HEK293 (cell line): ENCODE measurements around the gene XIAP.
A peak's percentile ranks its signal among the peaks of the same experiment; 100 is the strongest.

Source experiments
- BCL11A ChIP-seq: fragments of 450-650 bp; formaldehyde crosslinking; IDR thresholded peaks from 2 replicates; pipeline ENCODE4 v1.5.1; 2016; ENCODE audit warnings: low read depth, missing biosample characterization, missing genetic modification characterization
- BCL11B ChIP-seq: fragments of 450-650 bp; formaldehyde crosslinking; IDR thresholded peaks from 2 replicates; pipeline ENCODE4 v1.5.1; 2016; ENCODE audit warnings: low read depth, missing biosample characterization, missing genetic modification characterization
- GFI1B ChIP-seq: fragments of 450-650 bp; formaldehyde crosslinking; IDR thresholded peaks from 2 replicates; pipeline ENCODE4 v1.5.1; 2016; ENCODE audit warnings: missing biosample characterization, missing genetic modification characterization
- GLIS1 ChIP-seq: fragments of 450-650 bp; formaldehyde crosslinking; IDR thresholded peaks from 2 replicates; pipeline ENCODE4 v1.5.1; 2016; ENCODE audit warnings: missing biosample characterization, missing genetic modification characterization
- HOXA7 ChIP-seq: sonication (generic); formaldehyde crosslinking; IDR thresholded peaks from 2 replicates; pipeline ENCODE4 v1.8.1; 2022; ENCODE audit warnings: missing genetic modification reagents, borderline replicate concordance
- INSM2 ChIP-seq: fragments of 450-650 bp; formaldehyde crosslinking; IDR thresholded peaks from 2 replicates; pipeline ENCODE4 v1.5.1; 2016; ENCODE audit warnings: missing biosample characterization, missing genetic modification characterization
- KLF7 ChIP-seq: fragments of 450-650 bp; formaldehyde crosslinking; IDR thresholded peaks from 2 replicates; pipeline ENCODE4 v1.5.1; 2016; ENCODE audit warnings: missing biosample characterization, missing genetic modification characterization, borderline replicate concordance
- PRDM1 ChIP-seq: fragments of 450-650 bp; formaldehyde crosslinking; IDR thresholded peaks from 2 replicates; pipeline ENCODE4; 2016; ENCODE audit warnings: missing biosample characterization, missing genetic modification characterization
- SCRT2 ChIP-seq: fragments of 450-650 bp; formaldehyde crosslinking; IDR thresholded peaks from 2 replicates; pipeline ENCODE4 v1.5.1; 2016; ENCODE audit warnings: missing biosample characterization, missing genetic modification characterization
- TRIM28 ChIP-seq: IDR thresholded peaks from 2 replicates; pipeline ENCODE4 v1.6.1; 2011; ENCODE audit warnings: low read length, control low read depth, borderline replicate concordance
- ZBTB48 ChIP-seq: fragments of 450-650 bp; formaldehyde crosslinking; IDR thresholded peaks from 2 replicates; pipeline ENCODE4 v1.5.1; 2016; ENCODE audit warnings: missing biosample characterization, missing genetic modification characterization
- ZBTB49 ChIP-seq: fragments of 450-650 bp; formaldehyde crosslinking; IDR thresholded peaks from 2 replicates; pipeline ENCODE4 v1.5.1; 2016; ENCODE audit warnings: missing biosample characterization, missing genetic modification characterization, low read depth
- ZFP37 ChIP-seq: fragments of 450-650 bp; formaldehyde crosslinking; IDR thresholded peaks from 2 replicates; pipeline ENCODE4 v1.5.1; 2016; ENCODE audit warnings: missing biosample characterization, missing genetic modification characterization
- ZFP41 ChIP-seq: fragments of 450-650 bp; formaldehyde crosslinking; IDR thresholded peaks from 2 replicates; pipeline ENCODE4 v1.5.1; 2016; ENCODE audit warnings: missing biosample characterization, missing genetic modification characterization, borderline replicate concordance
- ZNF18 ChIP-seq: fragments of 450-650 bp; formaldehyde crosslinking; IDR thresholded peaks from 2 replicates; pipeline ENCODE4 v1.5.1; 2016; ENCODE audit warnings: missing biosample characterization, missing genetic modification characterization
- ZNF19 ChIP-seq: fragments of 450-650 bp; formaldehyde crosslinking; IDR thresholded peaks from 2 replicates; pipeline ENCODE4; 2016; ENCODE audit warnings: missing biosample characterization, missing genetic modification characterization, low read depth
- ZNF23 ChIP-seq: fragments of 450-650 bp; formaldehyde crosslinking; IDR thresholded peaks from 2 replicates; pipeline ENCODE4 v1.5.1; 2016; ENCODE audit warnings: missing biosample characterization, missing genetic modification characterization, borderline replicate concordance
- ZNF24 ChIP-seq: fragments of 450-650 bp; formaldehyde crosslinking; IDR thresholded peaks from 2 replicates; pipeline ENCODE4 v1.5.1; 2016; ENCODE audit warnings: missing biosample characterization, missing genetic modification characterization
- ZNF26 ChIP-seq: fragments of 450-650 bp; formaldehyde crosslinking; IDR thresholded peaks from 2 replicates; pipeline ENCODE4 v1.5.1; 2016; ENCODE audit warnings: missing biosample characterization, missing genetic modification characterization
- ZNF350 ChIP-seq: fragments of 450-650 bp; formaldehyde crosslinking; IDR thresholded peaks from 2 replicates; pipeline ENCODE4 v1.5.0; 2017; ENCODE audit warnings: missing biosample characterization, mild to moderate bottlenecking, missing genetic modification characterization
- ZNF433 ChIP-seq: fragments of 450-650 bp; formaldehyde crosslinking; IDR thresholded peaks from 2 replicates; pipeline ENCODE4 v1.5.1; 2016; ENCODE audit warnings: missing biosample characterization, missing genetic modification characterization, low read depth
- ZNF514 ChIP-seq: fragments of 450-650 bp; formaldehyde crosslinking; IDR thresholded peaks from 2 replicates; pipeline ENCODE4 v1.5.1; 2016; ENCODE audit warnings: missing biosample characterization, missing genetic modification characterization
- ZNF529 ChIP-seq: fragments of 450-650 bp; formaldehyde crosslinking; IDR thresholded peaks from 2 replicates; pipeline ENCODE4 v1.5.1; 2017; ENCODE audit warnings: missing genetic modification characterization, missing biosample characterization; ENCODE audit not compliant: insufficient replicate concordance
- ZNF639 ChIP-seq: fragments of 450-650 bp; formaldehyde crosslinking; IDR thresholded peaks from 2 replicates; pipeline ENCODE4 v1.5.1; 2016; ENCODE audit warnings: missing biosample characterization, missing genetic modification characterization
- ZNF658 ChIP-seq: fragments of 450-650 bp; formaldehyde crosslinking; IDR thresholded peaks from 2 replicates; pipeline ENCODE4; 2016; ENCODE audit warnings: missing biosample characterization, missing genetic modification characterization
- ZNF670 ChIP-seq: fragments of 450-650 bp; formaldehyde crosslinking; IDR thresholded peaks from 2 replicates; pipeline ENCODE4 v1.5.1; 2016; ENCODE audit warnings: missing biosample characterization, missing genetic modification characterization, low read depth
- ZNF747 ChIP-seq: fragments of 450-650 bp; formaldehyde crosslinking; IDR thresholded peaks from 2 replicates; pipeline ENCODE4 v1.5.1; 2016; ENCODE audit warnings: missing biosample characterization, missing genetic modification characterization
- ZNF76 ChIP-seq: fragments of 450-650 bp; formaldehyde crosslinking; IDR thresholded peaks from 2 replicates; pipeline ENCODE4; 2016; ENCODE audit warnings: low read depth, missing biosample characterization, missing genetic modification characterization, borderline replicate concordance
- ZNF776 ChIP-seq: fragments of 450-650 bp; formaldehyde crosslinking; IDR thresholded peaks from 2 replicates; pipeline ENCODE4 v1.5.0; 2017; ENCODE audit warnings: missing biosample characterization, missing genetic modification characterization, borderline replicate concordance
- ZNF792 ChIP-seq: fragments of 450-650 bp; formaldehyde crosslinking; IDR thresholded peaks from 2 replicates; pipeline ENCODE4 v1.5.1; 2016; ENCODE audit warnings: missing biosample characterization, missing genetic modification characterization
- ZSCAN23 ChIP-seq: fragments of 450-650 bp; formaldehyde crosslinking; IDR thresholded peaks from 2 replicates; pipeline ENCODE4 v1.5.1; 2016; ENCODE audit warnings: missing biosample characterization, missing genetic modification characterization
- ZXDB ChIP-seq: fragments of 450-650 bp; formaldehyde crosslinking; IDR thresholded peaks from 2 replicates; pipeline ENCODE4 v1.5.1; 2016; ENCODE audit warnings: missing biosample characterization, missing genetic modification characterization

Gene XIAP

GRCh38 chrX:123962794-123963373 lies 103.0 kb downstream of the XIAP start (continued):
- TF ChIP-seq TRIM28, result peak; percentile 92
- TF ChIP-seq ZBTB48 (tag by site-specific recombination), result no peak
- no peak for TF ChIP-seq ZNF26 (tag by site-specific recombination)
- no peak for TF ChIP-seq ZSCAN23 (tag by site-specific recombination)
- no peak for TF ChIP-seq PRDM1 (tag by site-specific recombination)
- peak; percentile 52; the same call in 1 of the 2 replicates for TF ChIP-seq KLF7 (tag by site-specific recombination)
- TF ChIP-seq GLIS1 (tag by site-specific recombination), result peak; percentile 88
- no peak for TF ChIP-seq ZNF658 (tag by site-specific recombination)
- no peak for TF ChIP-seq INSM2 (tag by site-specific recombination)
- no peak for TF ChIP-seq ZNF514 (tag by site-specific recombination)
- no peak for TF ChIP-seq ZNF670 (tag by site-specific recombination)
- TF ChIP-seq ZNF18 (tag by site-specific recombination), result peak; percentile 27; the same call in 1 of the 2 replicates
- no peak for TF ChIP-seq BCL11A (tag by site-specific recombination)
- TF ChIP-seq ZFP41 (tag by site-specific recombination), result no peak
- TF ChIP-seq ZNF433 (tag by site-specific recombination), result no peak
- 0 out of 2 replicates have a peak, but pooled peaks have one; percentile 59 for TF ChIP-seq ZNF639 (tag by site-specific recombination)
- TF ChIP-seq ZNF76 (tag by site-specific recombination), result no peak
- no peak for TF ChIP-seq ZNF529
- no peak for TF ChIP-seq BCL11B (tag by site-specific recombination)
- peak; percentile 52 for TF ChIP-seq ZXDB (tag by site-specific recombination)
- TF ChIP-seq ZNF350 (tag by site-specific recombination), result no peak
- TF ChIP-seq ZBTB49 (tag by site-specific recombination), result no peak
- TF ChIP-seq ZFP37 (tag by site-specific recombination), result no peak
- TF ChIP-seq ZNF747 (tag by site-specific recombination), result no peak
- TF ChIP-seq ZNF19 (tag by site-specific recombination), result no peak
- TF ChIP-seq ZNF776 (tag by site-specific recombination), result no peak
- TF ChIP-seq SCRT2, result no peak
- no peak for TF ChIP-seq ZNF792 (tag by site-specific recombination)
- no peak for TF ChIP-seq ZNF23 (tag by site-specific recombination)
- TF ChIP-seq GFI1B (tag by site-specific recombination), result no peak
- TF ChIP-seq ZNF24 (tag by site-specific recombination), result no peak
- no peak for TF ChIP-seq HOXA7 (CRISPR knock-in tag)
